ENCODE results near the gene FRG2. TPM values are rescaled to one million over a fixed set of nuclear protein-coding genes. Genes with fewer than 3 reads are reported as not detected.

FRG2 gene
- under 0.01 TPM in 1 of 2 replicates, not detected in the other for total RNA-seq

GRCh38 chr4:190027156-190027555 is at the start of gene FRG2:
Gene FRG2 (minus strand): TSS chr4:190027256. CDS start chr4:190027204, 52 bp downstream.

GRCh38 chr4:190064342-190064741 is 37.3 kb upstream of the FRG2 start, which contains the start of gene DBET:
Gene DBET (plus strand): TSS chr4:190064502.

Other genes with a start within 250 kb of the FRG2 start
- 21.6 and 24.1 TPM in 2 replicates for gene FRG1, start 86.4 kb downstream of the FRG2 start, total RNA-seq
- gene DBET, start 37.2 kb upstream of the FRG2 start, total RNA-seq: not detected in 2 replicates
- not detected in 2 replicates for gene DUX4, start 146.5 kb upstream of the FRG2 start, total RNA-seq